PFSK-1 (cell line): ENCODE data around the gene GPR142.

ENCODE experiments used
- FOXP2 ChIP-seq: optimal IDR thresholded peaks from 2 replicates; pipeline ENCODE3; 2011; ENCODE audit warnings: borderline replicate concordance, control low read depth, inconsistent platforms; ENCODE audit not compliant: insufficient read depth; ENCODE audit errors: extremely low read length, extremely low read depth
- POLR2AphosphoS5 ChIP-seq: IDR thresholded peaks from 2 replicates; pipeline ENCODE4 v1.6.1; 2012; ENCODE audit warnings: low read depth, mild to moderate bottlenecking, control low read depth, low read length, moderate library complexity
- REST ChIP-seq, 2 experiments: IDR thresholded peaks; 2 replicates each; pipeline versions ENCODE4 v1.6.1 to v1.8.0; 2011 to 2012; ENCODE audit warnings: low read depth in 2 of 2, low read length in 2 of 2, control low read depth in 1 of 2, inconsistent platforms in 1 of 2, mild to moderate bottlenecking in 1 of 2, moderate library complexity in 1 of 2; ENCODE audit not compliant: insufficient read depth in 1 of 2
- SIN3A ChIP-seq: IDR thresholded peaks from 2 replicates; pipeline ENCODE4 v1.6.1; 2012; ENCODE audit warnings: mild to moderate bottlenecking, low read length, moderate library complexity, borderline replicate concordance; ENCODE audit not compliant: insufficient read depth
- TAF1 ChIP-seq: IDR thresholded peaks from 2 replicates; pipeline ENCODE4 v1.6.1; 2012; ENCODE audit warnings: low read length, control low read depth, borderline replicate concordance; ENCODE audit not compliant: insufficient read depth

The GPR142 gene

DNA sequence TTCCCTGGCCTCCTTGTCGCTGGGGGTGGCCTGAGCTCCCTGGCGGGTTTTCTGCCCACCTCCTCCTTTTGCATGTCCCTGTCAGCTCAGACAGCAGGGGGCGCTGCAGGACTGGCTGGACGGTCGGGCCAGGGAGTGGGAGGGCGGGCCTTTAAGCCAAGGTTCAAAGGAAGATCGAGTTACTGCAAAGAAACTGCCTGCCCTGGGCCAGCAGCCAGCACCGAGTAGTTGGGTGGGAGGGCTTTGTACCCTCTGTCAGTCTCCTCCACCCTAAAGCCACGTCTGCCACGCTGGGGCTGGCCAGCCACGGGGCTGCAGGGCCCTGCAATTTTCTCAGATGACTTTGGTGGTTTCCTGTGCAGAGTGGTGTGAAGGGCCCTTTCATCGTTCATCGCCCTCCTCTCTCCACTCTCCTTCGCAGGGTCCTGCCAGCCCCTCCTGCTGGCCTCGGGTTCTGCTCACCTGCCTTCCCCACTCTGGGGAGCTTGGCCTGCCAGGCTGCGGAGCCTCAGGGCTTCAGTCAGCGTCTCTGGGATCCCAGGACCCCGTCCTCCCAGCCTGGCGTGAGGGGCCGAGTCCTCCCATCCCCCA lies 12.3 kb downstream of the GPR142 start:
- no peak for TF ChIP-seq FOXP2
- no peak for TF ChIP-seq SIN3A
- no peak for TF ChIP-seq POLR2AphosphoS5
- TF ChIP-seq TAF1: no peak
- TF ChIP-seq REST (IDR thresholded peaks at IDR 0.05; ENCODE audit: insufficient read depth in 1 of 2, low read depth in 2 of 2, low read length in 2 of 2): no peak

GRCh38 chr17:74380086-74380958 lies 13.0 kb downstream of the GPR142 start:
- TF ChIP-seq TAF1 (no peak), SIN3A (no peak)

GRCh38 chr17:74380959-74381808 lies 13.9 kb downstream of the GPR142 start:
- TF ChIP-seq TAF1 (no peak), FOXP2 (no peak), SIN3A (no peak), REST (IDR thresholded peaks at IDR 0.05; ENCODE audit: insufficient read depth in 1 of 2, low read depth in 2 of 2, low read length in 2 of 2) (no peak), POLR2AphosphoS5 (no peak)

DNA sequence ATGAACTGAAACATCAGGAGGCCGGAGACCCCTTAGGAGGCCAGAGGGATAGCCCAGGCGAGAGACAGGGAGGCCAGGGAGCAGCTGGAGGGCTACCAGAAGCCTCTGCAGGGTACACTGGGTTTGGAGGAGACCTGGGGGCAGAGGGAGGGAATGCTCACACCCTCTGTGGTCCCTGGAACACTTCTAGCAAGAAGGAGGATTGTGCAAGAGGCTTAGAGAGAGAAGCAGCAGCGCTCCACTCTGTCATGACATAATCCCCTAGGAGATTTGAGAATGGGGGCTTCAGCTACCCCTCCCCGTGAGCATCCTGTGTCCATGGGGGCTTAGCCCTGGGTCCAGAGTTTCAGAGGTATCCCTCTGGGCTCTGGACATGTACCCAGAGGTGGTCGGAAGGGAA lies 15.8 kb downstream of the GPR142 start:
- no peak for TF ChIP-seq POLR2AphosphoS5
- TF ChIP-seq FOXP2: no peak
- no peak for TF ChIP-seq TAF1
- TF ChIP-seq REST (IDR thresholded peaks at IDR 0.05; ENCODE audit: insufficient read depth in 1 of 2, low read depth in 2 of 2, low read length in 2 of 2): no peak
- no peak for TF ChIP-seq SIN3A

- TF ChIP-seq REST (IDR thresholded peaks at IDR 0.05; ENCODE audit: insufficient read depth in 1 of 2, low read depth in 2 of 2, low read length in 2 of 2): no peak
- TF ChIP-seq TAF1: no peak
- TF ChIP-seq FOXP2: no peak
- TF ChIP-seq POLR2AphosphoS5: no peak
- no peak for TF ChIP-seq SIN3A
Observed at GRCh38 chr17:74385201-74385600, 17.9 kb downstream of the GPR142 start.
